HL-60/S4 treated with phorbol 12-myristate 13-acetate at 8.2 ng/mL for 4 days and 3 days (cell line): ENCODE data around the gene NT5DC1.
"Not testable (repeated sequence)": the region's sequence is repeated elsewhere in the genome, so short reads cannot be mapped to it uniquely, and the experiment has no call there.

ENCODE experiments used
- in situ Hi-C: fragments of 300-500 bp; cut with MboI; formaldehyde crosslinking; loops from 2 replicates; pipeline ENCODE4 v1.15.0; 2022; ENCODE audit warnings: low sequenced_read_pairs

NT5DC1 gene

DNA sequence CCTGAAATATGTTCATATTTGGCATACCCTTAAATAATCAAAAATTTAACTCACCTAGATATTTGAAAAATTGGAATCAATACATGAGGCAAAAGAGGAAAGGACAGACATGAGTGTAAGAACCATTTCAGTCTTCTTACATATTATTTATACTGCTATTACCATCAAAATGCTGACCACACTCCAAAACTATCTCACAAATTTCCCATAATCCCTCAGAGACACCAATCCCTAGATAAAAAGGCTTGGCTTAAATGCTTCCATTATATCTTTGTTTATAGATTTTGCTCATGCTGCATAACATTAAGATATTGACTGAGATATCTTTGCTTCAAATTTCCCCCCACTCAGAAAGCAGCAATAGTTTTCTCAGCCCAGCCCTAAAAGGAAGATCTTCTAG, 11.7 kb upstream of the NT5DC1 start:
- in situ Hi-C loops, result no loop called here

GRCh38 chr6:116090251-116090650, 10.4 kb upstream of the NT5DC1 start:
- in situ Hi-C loops, result no loop called here

GRCh38 chr6:116094041-116094440, 6.6 kb upstream of the NT5DC1 start:
- in situ Hi-C loops, result no loop called here

DNA sequence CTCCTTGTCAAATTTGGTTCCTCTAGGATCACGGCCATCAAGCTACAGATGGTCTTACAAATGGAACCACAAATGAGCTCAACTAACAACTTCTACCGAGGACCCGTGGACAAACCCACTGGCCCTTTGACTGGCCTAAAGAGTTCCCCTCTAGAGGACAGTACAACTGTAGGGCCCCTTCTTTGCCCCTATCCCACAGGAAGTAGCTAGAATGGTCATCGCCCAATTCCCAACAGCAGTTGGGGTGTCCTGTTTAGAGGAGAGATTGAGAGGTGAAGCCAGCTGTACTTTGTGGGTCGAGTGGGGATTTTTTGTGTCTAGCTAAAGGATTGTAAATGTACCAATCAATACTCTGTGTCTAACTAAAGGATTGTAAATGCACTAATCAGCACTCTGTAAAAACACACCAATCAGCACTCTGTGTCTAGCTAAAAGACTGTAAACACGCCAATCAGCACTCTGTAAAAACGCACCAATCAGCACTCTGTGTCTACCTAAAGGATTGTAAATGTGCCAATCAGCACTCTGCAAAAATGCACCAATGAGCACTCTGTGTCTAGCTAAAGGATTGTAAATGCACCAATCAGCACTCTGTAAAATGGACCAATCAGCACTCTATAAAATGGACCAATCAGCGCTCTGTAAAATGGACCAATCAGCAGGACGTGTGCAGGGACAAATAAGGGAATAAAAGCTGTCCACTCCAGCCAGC, 4.4 kb upstream of the NT5DC1 start:
- in situ Hi-C loops, result not testable (repeated sequence)

GRCh38 chr6:116096979-116097816, 3.5 kb upstream of the NT5DC1 start:
- in situ Hi-C loops, result no loop called here

DNA sequence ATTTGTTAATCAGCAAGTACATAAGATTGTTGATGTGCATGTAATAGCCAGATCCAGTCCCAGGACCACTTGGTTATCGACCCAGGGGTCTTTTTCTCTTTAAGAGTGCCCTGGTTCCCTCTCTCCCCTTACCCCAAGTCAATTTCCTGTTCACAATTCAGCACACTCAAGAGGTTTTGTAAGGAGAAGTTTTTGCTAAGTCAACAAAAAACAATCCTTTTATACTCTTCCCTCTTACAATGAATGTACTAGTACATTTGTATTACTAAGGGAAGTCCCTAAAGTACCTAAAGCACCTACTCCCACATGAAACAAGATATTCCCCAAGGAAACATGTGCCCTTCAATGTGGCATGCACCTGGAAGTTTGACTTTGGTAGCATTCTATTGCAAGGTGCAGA, 1.6 kb upstream of the NT5DC1 start:
- in situ Hi-C loops, result no loop called here

- in situ Hi-C loops, result no loop called here
These were observed 657 bp downstream of the NT5DC1 start for GRCh38 chr6:116101302-116101718.

DNA sequence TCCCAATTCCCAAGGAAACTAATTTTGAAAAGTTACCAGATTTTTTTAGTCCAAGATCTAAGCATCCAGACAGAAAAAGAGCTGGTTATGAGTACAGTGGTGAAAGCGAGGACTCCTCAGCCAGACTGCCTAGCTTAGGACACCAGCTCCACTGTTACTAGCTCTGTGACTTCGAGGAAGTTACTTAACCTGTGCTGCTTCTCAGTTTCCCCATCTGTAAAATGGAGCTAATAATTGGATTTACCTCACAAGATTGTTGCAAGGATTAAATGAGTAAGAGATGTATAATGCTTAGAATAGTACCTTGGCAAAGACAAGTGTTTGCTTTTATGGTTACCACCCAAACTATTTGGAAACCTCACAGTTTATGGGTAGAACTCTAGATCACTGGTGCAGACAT, 1.1 kb downstream of the NT5DC1 start:
- in situ Hi-C loops, result no loop called here

DNA sequence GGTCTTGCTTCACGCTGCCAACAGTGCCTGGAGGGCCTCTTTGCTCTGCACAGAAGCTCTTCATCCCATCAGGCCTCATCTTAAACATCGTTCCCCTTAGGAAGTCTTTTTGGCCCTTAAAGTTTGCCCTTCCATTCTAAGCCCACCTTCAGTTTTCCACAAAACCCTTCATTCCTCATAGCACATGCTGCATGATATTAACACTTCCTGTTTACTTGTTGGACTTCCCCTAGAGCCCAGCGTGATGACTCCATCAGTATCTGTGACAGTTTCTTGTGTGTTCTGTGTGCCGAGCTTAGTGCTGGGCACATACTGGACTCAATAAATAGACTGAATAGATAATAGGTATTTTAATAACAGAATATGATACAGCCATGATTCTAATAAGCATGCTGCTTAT, 2.2 kb downstream of the NT5DC1 start:
- in situ Hi-C loops, result no loop called here

DNA sequence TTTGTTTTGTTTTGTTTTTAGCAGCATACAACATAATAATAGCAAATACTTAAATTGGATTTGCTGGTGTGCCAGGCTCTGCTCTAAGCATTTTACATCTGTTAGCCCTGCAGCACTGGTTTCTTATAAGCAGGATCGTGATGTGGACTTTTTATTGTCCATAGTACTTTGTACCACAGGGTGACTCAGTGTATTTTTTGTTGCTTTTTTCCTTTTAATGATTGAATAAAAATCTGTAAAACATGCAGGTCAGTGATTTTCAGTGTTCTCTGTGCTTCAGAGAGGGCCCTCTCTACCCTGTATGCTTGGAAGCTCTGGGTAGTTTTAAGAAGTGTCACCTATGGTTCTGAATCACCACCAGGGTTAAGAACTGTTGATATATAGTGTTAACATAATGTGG, 4.0 kb downstream of the NT5DC1 start:
- in situ Hi-C loops, result no loop called here

DNA sequence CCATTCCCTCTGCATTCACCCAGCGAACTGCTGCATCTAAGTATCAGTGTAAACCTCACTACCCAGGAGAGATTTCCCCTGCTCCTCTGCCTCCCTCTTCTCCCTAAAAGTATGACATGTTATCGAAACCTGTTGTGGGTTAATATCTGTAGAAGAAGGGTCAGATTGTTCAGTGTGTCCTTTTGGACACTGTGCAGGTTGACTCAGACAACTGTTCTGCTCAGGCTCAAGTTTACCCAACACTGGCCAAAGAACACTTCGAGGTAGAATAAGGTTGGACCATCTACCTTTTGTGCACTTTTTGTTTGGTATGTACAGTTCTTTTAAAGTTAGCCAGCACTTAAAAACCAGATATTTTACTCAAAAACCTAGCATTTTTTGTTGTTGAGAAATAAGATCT, 4.6 kb downstream of the NT5DC1 start:
- in situ Hi-C loops, result no loop called here

DNA sequence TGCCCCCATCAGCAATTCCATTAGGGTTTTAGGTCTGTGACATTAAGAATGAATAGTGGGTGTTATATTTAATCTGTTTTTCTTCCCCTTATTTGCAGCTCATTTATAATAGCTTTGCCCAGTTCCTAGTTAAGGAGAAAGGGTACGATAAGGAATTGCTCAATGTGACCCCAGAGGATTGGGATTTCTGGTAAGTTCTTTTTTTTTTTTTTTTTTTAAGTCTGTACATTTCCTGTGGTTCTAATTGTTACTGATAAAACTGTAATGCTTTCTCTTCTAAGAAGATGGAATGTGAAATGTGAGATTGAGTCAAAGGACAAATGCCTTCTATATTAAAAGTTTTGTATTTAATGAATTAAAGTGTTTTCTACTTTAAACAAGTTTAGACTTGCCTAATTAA, 5.5 kb downstream of the NT5DC1 start:
- in situ Hi-C loops, result no loop called here

DNA sequence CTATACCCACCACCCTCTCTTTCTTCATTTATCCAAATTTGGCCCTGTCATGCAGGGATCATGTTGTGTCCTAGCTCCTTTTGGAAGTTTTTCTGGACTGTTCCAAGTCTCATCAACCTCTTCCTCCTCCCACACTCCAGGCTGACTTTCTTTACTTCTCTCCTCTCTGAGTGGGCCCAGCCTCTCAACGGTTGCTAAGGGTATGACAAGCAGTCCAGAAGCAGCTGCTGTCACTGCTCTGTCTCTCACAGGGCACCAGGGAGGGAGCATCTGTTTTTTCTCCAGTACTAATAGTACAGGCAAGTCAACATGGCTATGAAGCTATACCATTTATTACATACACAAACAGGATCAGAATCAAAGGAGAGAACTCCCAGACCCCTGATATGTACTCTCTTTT, 8.2 kb downstream of the NT5DC1 start:
- in situ Hi-C loops, result no loop called here

DNA sequence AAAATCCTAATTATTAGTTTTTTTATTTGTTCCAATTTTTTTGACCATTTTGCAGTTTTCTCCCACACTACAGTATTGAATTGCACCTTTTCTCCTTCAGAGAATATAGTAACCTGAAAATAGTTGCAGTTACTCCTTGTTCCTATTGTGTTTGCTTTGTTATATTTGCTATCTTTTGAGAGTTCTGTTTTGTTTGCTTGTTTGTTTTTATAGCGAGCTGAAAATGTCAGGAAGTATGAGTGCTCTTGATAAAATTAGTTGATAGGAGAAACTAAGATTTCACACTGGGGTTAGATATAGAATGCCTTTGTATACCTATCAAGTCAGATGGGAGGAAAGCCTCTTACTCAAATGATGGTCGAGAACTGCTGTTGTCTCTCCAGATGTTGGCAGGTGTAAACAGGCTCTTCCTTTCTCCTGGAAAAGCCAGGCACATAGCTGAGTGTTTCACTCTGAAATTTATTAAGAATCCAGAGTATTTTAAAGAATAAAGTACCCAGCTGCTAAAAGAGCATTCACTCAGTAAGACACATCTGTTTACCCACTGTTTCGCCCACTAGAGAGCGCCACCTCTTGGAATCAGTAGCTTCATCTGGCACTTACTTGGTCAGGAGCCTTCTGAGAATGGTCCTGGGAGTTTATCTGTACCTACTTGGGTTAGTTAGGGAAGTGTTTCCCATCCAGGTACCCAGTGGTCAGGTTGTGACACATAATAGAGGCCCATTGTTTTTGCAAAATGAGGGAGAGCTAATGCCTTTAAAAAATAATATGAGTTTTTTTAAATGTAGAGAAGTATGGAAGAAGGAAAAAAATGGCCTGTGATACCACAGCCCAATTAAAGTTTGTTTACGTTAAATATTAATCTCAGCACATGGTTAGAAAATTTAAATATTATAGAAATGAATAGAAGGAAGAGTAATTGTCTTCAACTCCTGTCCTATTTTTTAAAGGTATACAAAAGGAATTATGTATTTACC, 11.2 kb downstream of the NT5DC1 start:
- in situ Hi-C loops, result no loop called here

DNA sequence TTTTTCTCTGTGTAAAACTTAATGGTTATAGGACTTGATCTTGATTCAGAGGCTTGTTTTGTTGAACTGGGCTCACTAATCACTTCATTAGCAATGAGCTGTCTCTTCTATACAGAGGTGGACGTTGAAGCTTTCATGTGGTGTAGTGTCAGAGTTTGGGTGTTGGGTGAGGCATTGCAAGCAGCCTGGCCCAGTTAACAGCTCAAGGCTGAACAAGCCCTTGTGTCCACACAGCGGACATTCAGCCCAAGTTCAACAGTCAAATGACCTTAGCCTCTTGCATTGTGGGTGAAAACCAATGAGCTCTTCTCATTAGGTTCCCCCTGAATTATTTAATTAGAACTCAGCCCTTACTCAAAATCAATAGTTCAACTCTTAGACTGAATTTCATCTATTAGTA, 12.7 kb downstream of the NT5DC1 start:
- in situ Hi-C loops, result no loop called here

- in situ Hi-C loops, result no loop called here
These were observed 15.1 kb downstream of the NT5DC1 start for GRCh38 chr6:116115781-116116180.

DNA sequence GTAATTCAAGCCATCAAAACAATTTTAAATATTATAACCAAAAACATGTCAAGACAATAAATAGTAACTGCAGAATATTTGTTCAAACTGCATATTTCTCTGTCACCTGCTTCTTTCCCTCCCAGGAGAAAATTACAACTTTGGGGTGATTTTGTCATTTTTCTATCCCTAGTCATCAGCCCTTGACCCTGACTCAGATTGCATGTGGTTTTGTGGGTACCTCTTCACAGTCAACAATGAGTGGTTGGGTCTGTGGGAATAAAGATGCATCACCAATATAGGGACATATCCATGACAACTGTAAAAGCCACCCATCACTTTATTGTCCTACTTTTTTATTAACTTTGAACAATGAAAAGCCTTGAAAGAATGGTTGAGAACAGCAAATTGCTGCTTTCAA, 18.0 kb downstream of the NT5DC1 start:
- in situ Hi-C loops, result no loop called here

- in situ Hi-C loops, result no loop called here
These were observed 19.8 kb downstream of the NT5DC1 start for GRCh38 chr6:116120430-116120829.

GRCh38 chr6:116126032-116126431, 25.4 kb downstream of the NT5DC1 start, which contains the start of gene COL10A1:
Gene COL10A1 (minus strand): TSS chr6:116126132. CDS start chr6:116125492, 640 bp downstream.
- in situ Hi-C loops, result no loop called here

- in situ Hi-C loops, result no loop called here
These were observed 27.3 kb downstream of the NT5DC1 start for GRCh38 chr6:116127771-116128493.
